ENCODE data around the gene TFPI.

Gene TFPI

DNA sequence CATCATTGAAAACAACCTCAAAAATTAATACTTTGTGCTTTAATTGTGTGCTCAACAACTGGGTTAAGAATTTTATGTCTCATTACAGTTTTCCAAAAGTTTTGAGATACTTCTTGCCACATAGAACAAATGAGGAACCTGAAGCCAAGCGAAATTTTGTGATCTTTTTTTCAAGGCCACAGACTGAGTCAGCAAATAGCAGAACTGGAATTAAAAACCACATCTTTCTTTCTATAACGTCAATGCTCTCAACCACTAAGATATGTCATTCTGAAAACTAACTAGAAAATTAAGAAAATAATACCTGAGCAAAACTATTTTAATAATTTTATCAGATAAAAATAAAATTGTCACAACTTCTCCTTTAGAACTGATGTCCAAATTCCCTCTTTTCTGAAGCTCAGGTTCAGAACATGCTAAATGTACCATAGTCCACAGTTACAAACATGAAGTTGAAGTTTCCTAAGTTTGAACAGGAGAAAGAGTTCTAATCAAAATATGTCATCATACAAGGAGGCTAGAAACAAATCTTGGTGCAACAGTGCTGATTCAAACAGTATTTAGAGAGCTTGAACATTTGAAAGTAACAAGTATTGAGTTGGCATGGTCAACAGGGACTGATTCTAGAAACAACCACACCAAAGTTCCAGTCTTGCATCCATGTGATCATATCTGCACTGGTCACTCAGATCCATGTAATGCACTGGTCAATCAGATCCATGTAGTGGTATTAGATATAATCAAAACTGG is 78.6 kb downstream of the TFPI start:
- no peaks in the 10 kb centered on the region for H3K79me2 ChIP-seq (ENCODE audit: insufficient read depth, low read length)
- no peaks in the 10 kb centered on the region for H3K27me3 ChIP-seq (ENCODE audit: insufficient read depth, low read length, poor library complexity)
- H3K27ac ChIP-seq (ENCODE audit: low read length): no peak overlapping the region
- no peaks in the 10 kb centered on the region for H3K9me3 ChIP-seq (ENCODE audit: insufficient read depth, low read length, severe bottlenecking)
- no peaks in the 10 kb centered on the region for H3K4me1 ChIP-seq (ENCODE audit: insufficient read depth, low read length)
- H4K20me1 ChIP-seq (ENCODE audit: insufficient read depth, low read length): no peaks in the 10 kb centered on the region
- H3K4me3 ChIP-seq (ENCODE audit: low read depth in 1 of 2, low read length in 2 of 2): no peak overlapping the region
- H3K4me2 ChIP-seq (ENCODE audit: insufficient read depth, low read length): no peak overlapping the region
- H3K9ac ChIP-seq (ENCODE audit: low read depth, low read length): no peak overlapping the region
- no peaks in the 10 kb centered on the region for H3K36me3 ChIP-seq (ENCODE audit: insufficient read depth, low read length)
- no peak for DNase-seq
- TF ChIP-seq, protein P1, sequence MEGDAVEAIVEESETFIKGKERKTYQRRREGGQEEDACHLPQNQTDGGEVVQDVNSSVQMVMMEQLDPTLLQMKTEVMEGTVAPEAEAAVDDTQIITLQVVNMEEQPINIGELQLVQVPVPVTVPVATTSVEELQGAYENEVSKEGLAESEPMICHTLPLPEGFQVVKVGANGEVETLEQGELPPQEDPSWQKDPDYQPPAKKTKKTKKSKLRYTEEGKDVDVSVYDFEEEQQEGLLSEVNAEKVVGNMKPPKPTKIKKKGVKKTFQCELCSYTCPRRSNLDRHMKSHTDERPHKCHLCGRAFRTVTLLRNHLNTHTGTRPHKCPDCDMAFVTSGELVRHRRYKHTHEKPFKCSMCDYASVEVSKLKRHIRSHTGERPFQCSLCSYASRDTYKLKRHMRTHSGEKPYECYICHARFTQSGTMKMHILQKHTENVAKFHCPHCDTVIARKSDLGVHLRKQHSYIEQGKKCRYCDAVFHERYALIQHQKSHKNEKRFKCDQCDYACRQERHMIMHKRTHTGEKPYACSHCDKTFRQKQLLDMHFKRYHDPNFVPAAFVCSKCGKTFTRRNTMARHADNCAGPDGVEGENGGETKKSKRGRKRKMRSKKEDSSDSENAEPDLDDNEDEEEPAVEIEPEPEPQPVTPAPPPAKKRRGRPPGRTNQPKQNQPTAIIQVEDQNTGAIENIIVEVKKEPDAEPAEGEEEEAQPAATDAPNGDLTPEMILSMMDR (IDR thresholded peaks at IDR 0.05; ENCODE audit: borderline replicate concordance, extremely low read depth, low read length, poor library complexity, severe bottlenecking): no peak
- TF ChIP-seq EZH2 (IDR thresholded peaks at IDR 0.05; ENCODE audit: borderline replicate concordance, low read depth, low read length, severe bottlenecking): no peak
- no peak for ATAC-seq (ENCODE audit: insufficient read depth, low read depth)
- no peak overlapping the region for H2AFZ ChIP-seq (ENCODE audit: low read depth, low read length)

DNA sequence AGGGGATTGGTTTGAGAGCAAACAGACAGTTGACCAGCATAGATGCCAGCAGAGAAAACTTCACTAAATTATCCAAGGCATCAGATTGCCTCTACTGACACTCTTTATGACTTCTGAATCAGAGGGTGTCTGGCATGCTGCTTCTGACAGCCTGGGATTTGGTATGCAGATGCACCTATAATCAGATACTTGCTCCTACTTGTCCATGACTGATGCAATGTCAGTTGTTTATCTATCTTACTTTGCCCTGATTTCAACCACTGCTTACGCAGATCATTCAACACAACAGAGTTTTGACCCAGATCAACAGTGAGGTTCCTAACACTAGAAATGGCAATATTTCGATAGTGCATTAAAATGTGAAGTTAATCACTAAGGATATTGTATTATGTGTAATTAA is 83.5 kb downstream of the TFPI start:
- ATAC-seq (ENCODE audit: insufficient read depth, low read depth): no peak
- TF ChIP-seq, protein P1 (IDR thresholded peaks at IDR 0.05; ENCODE audit: borderline replicate concordance, extremely low read depth, low read length, poor library complexity, severe bottlenecking): no peak
- no peak for TF ChIP-seq EZH2 (IDR thresholded peaks at IDR 0.05; ENCODE audit: borderline replicate concordance, low read depth, low read length, severe bottlenecking)

DNA sequence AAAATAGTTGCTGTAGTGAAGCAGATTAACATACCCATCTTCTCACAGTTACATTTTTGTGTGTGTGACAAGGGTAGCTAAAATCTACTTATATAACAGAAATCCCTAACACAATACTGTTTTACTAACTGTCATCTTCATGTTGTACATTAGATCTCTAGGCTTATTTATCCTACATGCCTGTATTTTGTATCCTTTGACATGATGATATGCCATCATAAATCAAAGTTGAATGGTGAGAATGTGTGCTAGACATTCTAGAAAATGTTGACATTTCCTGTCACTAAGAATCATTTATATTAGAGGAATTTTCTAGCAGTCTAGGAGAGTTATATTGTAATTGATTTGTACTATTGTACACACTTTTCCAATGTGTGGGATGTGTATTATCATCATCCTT is 84.7 kb downstream of the TFPI start:
- Histone ChIP-seq H3K79me2 (ENCODE audit: insufficient read depth, low read length) (no peaks in the 10 kb centered on the region), H3K4me2 (ENCODE audit: insufficient read depth, low read length) (no peak overlapping the region), H3K4me3 (ENCODE audit: low read depth in 1 of 2, low read length in 2 of 2) (no peak overlapping the region), H2AFZ (ENCODE audit: low read depth, low read length) (no peak overlapping the region), H3K4me1 (ENCODE audit: insufficient read depth, low read length) (no peaks in the 10 kb centered on the region), H3K27ac (ENCODE audit: low read length) (no peak overlapping the region), H4K20me1 (ENCODE audit: insufficient read depth, low read length) (no peaks in the 10 kb centered on the region), H3K27me3 (ENCODE audit: insufficient read depth, low read length, poor library complexity) (no peaks in the 10 kb centered on the region), H3K9ac (ENCODE audit: low read depth, low read length) (no peak overlapping the region), H3K9me3 (ENCODE audit: insufficient read depth, low read length, severe bottlenecking) (no peaks in the 10 kb centered on the region), H3K36me3 (ENCODE audit: insufficient read depth, low read length) (no peaks in the 10 kb centered on the region)
- ATAC-seq (ENCODE audit: insufficient read depth, low read depth) (no peak), DNase-seq (no peak)
- no peak for TF ChIP-seq EZH2 (IDR thresholded peaks at IDR 0.05; ENCODE audit: borderline replicate concordance, low read depth, low read length, severe bottlenecking)
- TF ChIP-seq, protein P1 (IDR thresholded peaks at IDR 0.05; ENCODE audit: borderline replicate concordance, extremely low read depth, low read length, poor library complexity, severe bottlenecking): no peak

More for the DNA sequence above, 83.5 kb downstream of the TFPI start:
- Histone ChIP-seq H4K20me1 (ENCODE audit: insufficient read depth, low read length) (no peaks in the 10 kb centered on the region), H3K9me3 (ENCODE audit: insufficient read depth, low read length, severe bottlenecking) (no peaks in the 10 kb centered on the region), H2AFZ (ENCODE audit: low read depth, low read length) (no peak overlapping the region), H3K4me2 (ENCODE audit: insufficient read depth, low read length) (no peak overlapping the region), H3K36me3 (ENCODE audit: insufficient read depth, low read length) (no peaks in the 10 kb centered on the region), H3K79me2 (ENCODE audit: insufficient read depth, low read length) (no peaks in the 10 kb centered on the region), H3K27ac (ENCODE audit: low read length) (no peak overlapping the region), H3K27me3 (ENCODE audit: insufficient read depth, low read length, poor library complexity) (no peaks in the 10 kb centered on the region), H3K4me3 (ENCODE audit: low read depth in 1 of 2, low read length in 2 of 2) (no peak overlapping the region), H3K4me1 (ENCODE audit: insufficient read depth, low read length) (no peaks in the 10 kb centered on the region), H3K9ac (ENCODE audit: low read depth, low read length) (no peak overlapping the region)
- DNase-seq: no peak

Measured in DND-41 (cell line).